ENCODE measurements around the gene PPP1R37.
"Not testable (repeated sequence)": the region's sequence is repeated elsewhere in the genome, so short reads cannot be mapped to it uniquely, and the experiment has no call there.

DNA sequence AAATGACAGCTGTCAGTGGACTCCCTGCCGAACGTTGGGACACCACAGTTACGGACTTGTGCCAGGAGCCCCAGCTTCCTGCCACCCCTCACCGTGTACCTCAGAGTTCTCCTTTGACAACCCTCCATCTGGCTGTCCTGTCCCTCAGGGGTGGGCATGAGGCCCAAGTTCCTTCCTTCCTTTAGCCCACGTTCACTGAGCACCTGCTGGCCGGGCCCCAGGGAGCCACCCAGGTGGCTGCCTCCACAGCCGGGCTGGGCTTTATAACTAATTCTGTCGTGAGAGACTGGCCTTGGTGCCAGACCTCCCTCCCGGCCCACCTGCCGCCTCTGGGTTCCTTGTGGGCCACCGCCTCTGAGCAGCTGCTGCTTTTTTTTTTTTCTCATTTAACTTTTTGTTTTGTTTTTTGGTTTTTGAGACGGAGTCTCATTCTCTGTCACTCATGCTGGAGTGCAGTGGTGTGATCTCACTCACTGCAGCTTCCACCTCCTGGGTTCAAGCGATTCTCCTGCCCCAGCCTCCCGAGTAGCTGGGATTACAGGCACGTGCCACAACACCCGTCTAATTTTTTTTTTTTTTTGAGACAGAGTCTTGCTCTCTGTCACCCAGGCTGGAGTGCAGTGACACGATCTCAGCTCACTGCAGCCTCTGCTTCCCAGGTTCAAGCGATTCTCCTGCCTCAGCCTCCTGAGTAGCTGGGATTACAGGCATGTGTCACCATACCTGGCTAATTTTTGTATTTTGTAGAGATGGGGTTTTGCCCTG lies 25.8 kb downstream of the PPP1R37 start:
- TF ChIP-seq, protein P1, sequence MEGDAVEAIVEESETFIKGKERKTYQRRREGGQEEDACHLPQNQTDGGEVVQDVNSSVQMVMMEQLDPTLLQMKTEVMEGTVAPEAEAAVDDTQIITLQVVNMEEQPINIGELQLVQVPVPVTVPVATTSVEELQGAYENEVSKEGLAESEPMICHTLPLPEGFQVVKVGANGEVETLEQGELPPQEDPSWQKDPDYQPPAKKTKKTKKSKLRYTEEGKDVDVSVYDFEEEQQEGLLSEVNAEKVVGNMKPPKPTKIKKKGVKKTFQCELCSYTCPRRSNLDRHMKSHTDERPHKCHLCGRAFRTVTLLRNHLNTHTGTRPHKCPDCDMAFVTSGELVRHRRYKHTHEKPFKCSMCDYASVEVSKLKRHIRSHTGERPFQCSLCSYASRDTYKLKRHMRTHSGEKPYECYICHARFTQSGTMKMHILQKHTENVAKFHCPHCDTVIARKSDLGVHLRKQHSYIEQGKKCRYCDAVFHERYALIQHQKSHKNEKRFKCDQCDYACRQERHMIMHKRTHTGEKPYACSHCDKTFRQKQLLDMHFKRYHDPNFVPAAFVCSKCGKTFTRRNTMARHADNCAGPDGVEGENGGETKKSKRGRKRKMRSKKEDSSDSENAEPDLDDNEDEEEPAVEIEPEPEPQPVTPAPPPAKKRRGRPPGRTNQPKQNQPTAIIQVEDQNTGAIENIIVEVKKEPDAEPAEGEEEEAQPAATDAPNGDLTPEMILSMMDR (tag by site-specific recombination; IDR thresholded peaks at IDR 0.05), result not testable (repeated sequence)
- TF ChIP-seq ZNF366 (tag by site-specific recombination; conservative IDR thresholded peaks at IDR 0.05); ZNF274 (IDR thresholded peaks at IDR 0.05; ENCODE audit: low read length); ZNF274 (tag by site-specific recombination; IDR thresholded peaks at IDR 0.05; ENCODE audit: borderline replicate concordance); GLI4 (tag by site-specific recombination; IDR thresholded peaks at IDR 0.05); ZNF121 (tag by site-specific recombination; IDR thresholded peaks at IDR 0.05); YY1 (tag by site-specific recombination; IDR thresholded peaks at IDR 0.05); ZNF558 (tag by site-specific recombination; IDR thresholded peaks at IDR 0.05); ZNF266 (tag by site-specific recombination; IDR thresholded peaks at IDR 0.05; ENCODE audit: low read depth); TRIM28 (IDR thresholded peaks at IDR 0.05; ENCODE audit: borderline replicate concordance, low read length); ZNF239 (tag by site-specific recombination; IDR thresholded peaks at IDR 0.05); ZNF747 (tag by site-specific recombination; IDR thresholded peaks at IDR 0.05): not testable (repeated sequence)
- TF ChIP-seq ZIC2 (tag by site-specific recombination; IDR thresholded peaks at IDR 0.05), result peak; percentile 75
- TF ChIP-seq, protein P2, sequence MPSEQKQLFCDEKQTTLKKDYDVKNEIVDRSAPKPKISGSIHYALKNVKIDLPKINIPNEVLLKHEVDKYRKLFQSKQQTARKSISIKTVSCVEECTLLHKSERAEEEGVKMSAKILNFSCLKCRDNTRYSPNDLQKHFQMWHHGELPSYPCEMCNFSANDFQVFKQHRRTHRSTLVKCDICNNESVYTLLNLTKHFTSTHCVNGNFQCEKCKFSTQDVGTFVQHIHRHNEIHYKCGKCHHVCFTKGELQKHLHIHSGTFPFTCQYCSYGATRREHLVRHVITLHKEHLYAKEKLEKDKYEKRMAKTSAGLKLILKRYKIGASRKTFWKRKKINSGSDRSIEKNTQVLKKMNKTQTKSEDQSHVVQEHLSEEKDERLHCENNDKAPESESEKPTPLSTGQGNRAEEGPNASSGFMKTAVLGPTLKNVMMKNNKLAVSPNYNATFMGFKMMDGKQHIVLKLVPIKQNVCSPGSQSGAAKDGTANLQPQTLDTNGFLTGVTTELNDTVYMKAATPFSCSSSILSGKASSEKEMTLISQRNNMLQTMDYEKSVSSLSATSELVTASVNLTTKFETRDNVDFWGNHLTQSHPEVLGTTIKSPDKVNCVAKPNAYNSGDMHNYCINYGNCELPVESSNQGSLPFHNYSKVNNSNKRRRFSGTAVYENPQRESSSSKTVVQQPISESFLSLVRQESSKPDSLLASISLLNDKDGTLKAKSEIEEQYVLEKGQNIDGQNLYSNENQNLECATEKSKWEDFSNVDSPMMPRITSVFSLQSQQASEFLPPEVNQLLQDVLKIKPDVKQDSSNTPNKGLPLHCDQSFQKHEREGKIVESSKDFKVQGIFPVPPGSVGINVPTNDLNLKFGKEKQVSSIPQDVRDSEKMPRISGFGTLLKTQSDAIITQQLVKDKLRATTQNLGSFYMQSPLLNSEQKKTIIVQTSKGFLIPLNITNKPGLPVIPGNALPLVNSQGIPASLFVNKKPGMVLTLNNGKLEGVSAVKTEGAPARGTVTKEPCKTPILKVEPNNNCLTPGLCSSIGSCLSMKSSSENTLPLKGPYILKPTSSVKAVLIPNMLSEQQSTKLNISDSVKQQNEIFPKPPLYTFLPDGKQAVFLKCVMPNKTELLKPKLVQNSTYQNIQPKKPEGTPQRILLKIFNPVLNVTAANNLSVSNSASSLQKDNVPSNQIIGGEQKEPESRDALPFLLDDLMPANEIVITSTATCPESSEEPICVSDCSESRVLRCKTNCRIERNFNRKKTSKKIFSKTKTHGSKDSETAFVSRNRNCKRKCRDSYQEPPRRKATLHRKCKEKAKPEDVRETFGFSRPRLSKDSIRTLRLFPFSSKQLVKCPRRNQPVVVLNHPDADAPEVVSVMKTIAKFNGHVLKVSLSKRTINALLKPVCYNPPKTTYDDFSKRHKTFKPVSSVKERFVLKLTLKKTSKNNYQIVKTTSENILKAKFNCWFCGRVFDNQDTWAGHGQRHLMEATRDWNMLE (tag by site-specific recombination; conservative IDR thresholded peaks at IDR 0.05; ENCODE audit: low read depth), result not testable (repeated sequence)

Measured in HEK293 (cell line).